ENCODE measurements around the gene GTPBP8. TPM values are rescaled to one million over a fixed set of nuclear protein-coding genes. Genes with fewer than 3 reads are reported as not detected.

Gene GTPBP8
- total RNA-seq: 31.4 and 40.1 TPM in 2 replicates
- 19.3 and 25.2 TPM in 2 replicates for polyA plus RNA-seq
- polyA plus RNA-seq (2012): 15.1 and 21.3 TPM in 2 replicates
- polyA minus RNA-seq (ENCODE audit: low replicate concordance): 12.0 and 35.7 TPM in 2 replicates

DNA sequence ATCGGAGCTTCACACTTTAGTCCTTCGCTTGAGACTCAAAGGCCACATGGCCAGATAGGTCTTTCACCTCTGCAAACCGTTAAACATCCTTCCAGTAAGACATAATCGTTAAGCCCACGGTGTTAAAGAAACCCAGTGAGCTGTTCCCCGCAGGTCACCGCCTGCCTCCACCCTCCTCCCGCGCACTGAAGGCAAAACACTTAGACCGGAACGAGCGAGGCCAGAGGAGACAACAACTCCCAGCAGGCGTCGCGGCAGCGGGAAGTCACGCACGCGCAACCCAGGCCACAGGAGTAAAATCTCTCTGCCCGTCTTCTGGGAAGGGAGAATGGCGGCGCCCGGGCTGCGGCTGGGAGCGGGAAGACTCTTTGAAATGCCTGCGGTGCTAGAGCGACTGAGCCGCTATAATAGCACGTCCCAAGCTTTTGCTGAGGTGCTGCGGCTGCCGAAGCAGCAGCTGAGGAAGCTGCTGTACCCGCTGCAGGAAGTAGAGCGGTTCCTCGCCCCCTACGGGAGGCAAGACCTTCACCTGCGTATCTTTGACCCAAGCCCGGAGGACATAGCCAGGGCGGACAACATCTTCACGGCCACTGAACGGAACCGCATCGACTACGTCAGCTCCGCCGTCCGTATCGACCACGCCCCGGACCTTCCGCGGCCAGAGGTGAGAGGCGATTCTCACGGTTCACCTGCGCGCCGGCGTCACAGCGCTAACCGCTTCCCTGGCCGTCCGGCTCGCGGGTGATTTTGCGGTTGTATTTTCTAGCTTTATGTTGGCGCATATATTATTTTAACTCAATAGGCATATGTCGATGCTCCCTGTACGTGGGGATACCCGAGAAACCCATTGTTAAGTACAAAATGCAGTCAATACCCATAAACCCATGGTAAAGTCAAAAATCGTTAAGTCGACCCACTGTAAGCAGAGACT lies at the start of gene GTPBP8:
TSS of gene GTPBP8 (plus strand) at position 313 of the 931 bp plus-strand sequence. CDS start at position 329, 16 bp downstream.
- TF ChIP-seq, protein P1, sequence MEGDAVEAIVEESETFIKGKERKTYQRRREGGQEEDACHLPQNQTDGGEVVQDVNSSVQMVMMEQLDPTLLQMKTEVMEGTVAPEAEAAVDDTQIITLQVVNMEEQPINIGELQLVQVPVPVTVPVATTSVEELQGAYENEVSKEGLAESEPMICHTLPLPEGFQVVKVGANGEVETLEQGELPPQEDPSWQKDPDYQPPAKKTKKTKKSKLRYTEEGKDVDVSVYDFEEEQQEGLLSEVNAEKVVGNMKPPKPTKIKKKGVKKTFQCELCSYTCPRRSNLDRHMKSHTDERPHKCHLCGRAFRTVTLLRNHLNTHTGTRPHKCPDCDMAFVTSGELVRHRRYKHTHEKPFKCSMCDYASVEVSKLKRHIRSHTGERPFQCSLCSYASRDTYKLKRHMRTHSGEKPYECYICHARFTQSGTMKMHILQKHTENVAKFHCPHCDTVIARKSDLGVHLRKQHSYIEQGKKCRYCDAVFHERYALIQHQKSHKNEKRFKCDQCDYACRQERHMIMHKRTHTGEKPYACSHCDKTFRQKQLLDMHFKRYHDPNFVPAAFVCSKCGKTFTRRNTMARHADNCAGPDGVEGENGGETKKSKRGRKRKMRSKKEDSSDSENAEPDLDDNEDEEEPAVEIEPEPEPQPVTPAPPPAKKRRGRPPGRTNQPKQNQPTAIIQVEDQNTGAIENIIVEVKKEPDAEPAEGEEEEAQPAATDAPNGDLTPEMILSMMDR (conservative IDR thresholded peaks at IDR 0.05 in 1 of 2, IDR thresholded peaks at IDR 0.05 in 1 of 2; ENCODE audit: low read depth in 1 of 2, low read length in 2 of 2): peak in 1 of 2 donors; percentile 10
- no peak for TF ChIP-seq EZH2 (IDR thresholded peaks at IDR 0.05; ENCODE audit: low read length, missing control alignments)
- no peaks in the 10 kb centered on the region for H3K9me3 ChIP-seq (ENCODE audit: control insufficient read depth, insufficient read depth, low read depth, low read length)

GRCh38 chr3:112948346-112948838 lies 42.4 kb upstream of the GTPBP8 start:
- no peaks in the 10 kb centered on the region for H3K4me1 ChIP-seq (ENCODE audit: control insufficient read depth, extremely low read depth, insufficient read depth, low read length)
- H3K9me3 ChIP-seq (ENCODE audit: control insufficient read depth, insufficient read depth, low read depth, low read length): no peaks in the 10 kb centered on the region
- peaks cover 2% of the 10 kb centered on the region for H3K27me3 ChIP-seq (ENCODE audit: control insufficient read depth, insufficient read depth, low read length)
- H2AFZ ChIP-seq (ENCODE audit: low read length): no peak overlapping the region
- H3K79me2 ChIP-seq (ENCODE audit: control insufficient read depth, insufficient read depth, low read length): no peaks in the 10 kb centered on the region
- H3K9ac ChIP-seq (ENCODE audit: insufficient read depth, low read length): no peak overlapping the region
- no peak for DNase-seq (ENCODE audit: low read depth in 2 of 2)
- no peaks in the 10 kb centered on the region for H4K20me1 ChIP-seq (ENCODE audit: control insufficient read depth, extremely low read depth, insufficient read depth, low read length)
- H3K27ac ChIP-seq (ENCODE audit: insufficient read depth, low read length): no peak overlapping the region
- H3K4me2 ChIP-seq (ENCODE audit: extremely low read depth, insufficient read depth, low read length): no peak overlapping the region
- no peak overlapping the region for H3K4me3 ChIP-seq (replicated peaks in 1 of 4; ENCODE audit: control extremely low read depth in 1 of 4, insufficient read depth in 1 of 4, low read depth in 3 of 4, low read length in 4 of 4)
- H3K36me3 ChIP-seq (ENCODE audit: control insufficient read depth, insufficient read depth, low read length): no peaks in the 10 kb centered on the region
- TF ChIP-seq, protein P1 (conservative IDR thresholded peaks at IDR 0.05 in 1 of 2, IDR thresholded peaks at IDR 0.05 in 1 of 2; ENCODE audit: low read depth in 1 of 2, low read length in 2 of 2): no peak
- no peak for TF ChIP-seq EZH2 (IDR thresholded peaks at IDR 0.05; ENCODE audit: low read length, missing control alignments)

More for the DNA sequence above, at the start of gene GTPBP8:
- H3K4me1 ChIP-seq (ENCODE audit: control insufficient read depth, extremely low read depth, insufficient read depth, low read length): no peaks in the 10 kb centered on the region
- peak within 1 kb of the TSS; percentile 94 for H3K4me2 ChIP-seq (ENCODE audit: extremely low read depth, insufficient read depth, low read length)
- peak; percentile 86 to 87 for DNase-seq (ENCODE audit: low read depth in 2 of 2)
- peak within 1 kb of the TSS; percentile 89 for H2AFZ ChIP-seq (ENCODE audit: low read length)
- H3K79me2 ChIP-seq (ENCODE audit: control insufficient read depth, insufficient read depth, low read length): peaks cover 11% of the 10 kb centered on the region
- no peaks in the 10 kb centered on the region for H3K27me3 ChIP-seq (ENCODE audit: control insufficient read depth, insufficient read depth, low read length)
- H3K36me3 ChIP-seq (ENCODE audit: control insufficient read depth, insufficient read depth, low read length): no peaks in the 10 kb centered on the region
- no peaks in the 10 kb centered on the region for H4K20me1 ChIP-seq (ENCODE audit: control insufficient read depth, extremely low read depth, insufficient read depth, low read length)
- peak within 1 kb of the TSS; percentile 79 for H3K9ac ChIP-seq (ENCODE audit: insufficient read depth, low read length)
- peak within 1 kb of the TSS; percentile 85 to 97 (median 90) for H3K4me3 ChIP-seq (replicated peaks in 1 of 4; ENCODE audit: control extremely low read depth in 1 of 4, insufficient read depth in 1 of 4, low read depth in 3 of 4, low read length in 4 of 4)
- H3K27ac ChIP-seq (ENCODE audit: insufficient read depth, low read length): peak within 1 kb of the TSS; percentile 84

DNA sequence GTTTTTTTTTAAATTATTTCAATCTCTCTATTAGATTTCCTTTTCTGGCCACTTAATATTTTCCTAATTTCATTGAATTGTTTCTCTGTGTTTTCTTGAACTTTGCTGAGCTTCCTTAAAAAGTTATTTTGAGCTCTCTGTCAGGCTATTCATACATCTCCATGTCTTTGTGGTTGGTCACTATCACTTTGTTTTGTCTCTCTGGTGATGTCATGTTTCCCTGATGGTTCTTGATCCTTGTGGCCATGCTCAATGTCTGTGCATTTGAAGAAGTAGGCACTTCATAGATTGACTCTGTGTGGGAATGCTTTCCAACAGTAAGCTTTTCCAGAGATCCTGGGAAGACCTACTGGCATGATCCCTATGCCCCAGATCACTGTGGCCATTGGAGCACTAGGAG lies 34.4 kb upstream of the GTPBP8 start:
- Histone ChIP-seq H3K79me2 (ENCODE audit: control insufficient read depth, insufficient read depth, low read length) (no peaks in the 10 kb centered on the region), H3K36me3 (ENCODE audit: control insufficient read depth, insufficient read depth, low read length) (no peaks in the 10 kb centered on the region), H3K4me2 (ENCODE audit: extremely low read depth, insufficient read depth, low read length) (no peak overlapping the region), H3K27ac (ENCODE audit: insufficient read depth, low read length) (no peak overlapping the region), H3K9me3 (ENCODE audit: control insufficient read depth, insufficient read depth, low read depth, low read length) (no peaks in the 10 kb centered on the region), H3K27me3 (ENCODE audit: control insufficient read depth, insufficient read depth, low read length) (no peaks in the 10 kb centered on the region), H3K4me1 (ENCODE audit: control insufficient read depth, extremely low read depth, insufficient read depth, low read length) (no peaks in the 10 kb centered on the region), H3K4me3 (replicated peaks in 1 of 4; ENCODE audit: control extremely low read depth in 1 of 4, insufficient read depth in 1 of 4, low read depth in 3 of 4, low read length in 4 of 4) (no peak overlapping the region), H3K9ac (ENCODE audit: insufficient read depth, low read length) (no peak overlapping the region), H2AFZ (ENCODE audit: low read length) (no peak overlapping the region), H4K20me1 (ENCODE audit: control insufficient read depth, extremely low read depth, insufficient read depth, low read length) (no peaks in the 10 kb centered on the region)
- DNase-seq (ENCODE audit: low read depth in 2 of 2): no peak
- TF ChIP-seq EZH2 (IDR thresholded peaks at IDR 0.05; ENCODE audit: low read length, missing control alignments): no peak
- TF ChIP-seq, protein P1 (conservative IDR thresholded peaks at IDR 0.05 in 1 of 2, IDR thresholded peaks at IDR 0.05 in 1 of 2; ENCODE audit: low read depth in 1 of 2, low read length in 2 of 2): no peak

Measured in fibroblast of lung (primary cell).